DMS153 treated with DMSO at 0.1 percent for 48 hours (cell line): ENCODE data around the gene VENTX.
"Not testable (repeated sequence)": the region's sequence is repeated elsewhere in the genome, so short reads cannot be mapped to it uniquely, and the experiment has no call there.

Experiments
- DNase-seq: peaks from one replicate; lab custom pipeline; 2025; ENCODE audit not compliant: unreplicated experiment; lab: John Stamatoyannopoulos, UW

The VENTX gene

GRCh38 chr10:133254421-133255120 is 16.9 kb downstream of the VENTX start:
- no peak for DNase-seq

- DNase-seq: no peak
These were observed 17.7 kb downstream of the VENTX start for GRCh38 chr10:133255323-133255722.

GRCh38 chr10:133257489-133258065 is 19.9 kb downstream of the VENTX start:
- DNase-seq: no peak

- DNase-seq: peak; percentile 50
These were observed 20.6 kb downstream of the VENTX start for GRCh38 chr10:133258066-133258817.

- DNase-seq: no peak
These were observed 21.4 kb downstream of the VENTX start for GRCh38 chr10:133258818-133259601.

DNA sequence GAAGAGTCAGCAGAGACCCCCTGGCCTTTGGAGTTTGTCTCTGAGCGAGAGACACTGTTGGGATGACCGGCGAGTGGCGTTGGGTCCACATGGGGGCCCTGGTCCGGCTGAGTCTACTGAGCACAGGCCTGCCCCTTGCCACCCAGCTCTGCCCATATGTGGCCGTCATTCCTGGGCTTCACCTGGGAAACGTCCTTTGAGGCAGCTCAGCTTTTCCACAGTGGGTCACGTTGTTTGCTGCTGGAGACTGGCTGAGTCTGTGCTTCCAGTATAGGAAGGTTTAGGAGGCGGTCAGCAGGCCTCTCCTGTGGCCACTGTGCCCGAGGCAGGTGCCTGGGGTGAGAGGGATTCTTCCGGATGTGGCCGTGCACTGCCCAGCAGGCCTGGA is 21.9 kb downstream of the VENTX start:
- DNase-seq: no peak

- DNase-seq: peak; percentile 51
These were observed 23.5 kb downstream of the VENTX start for GRCh38 chr10:133260895-133261725.

DNA sequence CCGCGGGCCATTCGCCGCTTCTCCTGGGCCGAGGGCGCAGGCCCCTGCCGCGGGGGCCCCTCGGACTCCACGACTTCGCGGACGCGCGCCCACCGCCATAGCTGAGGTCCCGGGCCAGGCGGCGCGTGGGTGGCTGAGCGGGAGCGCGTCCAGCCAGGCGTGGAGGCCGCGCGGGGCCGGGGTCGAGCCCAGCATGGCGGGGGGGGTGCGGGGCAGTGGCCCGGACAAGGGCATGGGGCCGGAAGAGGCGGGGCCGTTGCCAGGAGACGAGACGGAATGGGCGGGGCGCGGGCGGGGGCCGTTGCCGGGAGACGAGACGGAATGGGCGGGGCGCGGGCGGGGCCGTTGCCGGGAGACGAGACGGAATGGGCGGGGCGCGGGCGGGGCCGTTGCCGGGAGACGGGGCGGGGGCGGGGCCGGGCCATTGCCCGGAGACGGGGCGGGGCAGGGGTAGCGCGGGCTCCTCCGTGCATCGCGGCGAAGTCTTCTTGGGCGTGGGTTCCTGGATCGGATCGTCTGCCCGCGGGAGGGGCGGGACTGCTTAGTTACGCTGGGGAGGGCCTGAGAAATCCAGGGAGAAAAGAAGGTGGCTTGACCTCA is 24.2 kb downstream of the VENTX start:
- no peak for DNase-seq

DNA sequence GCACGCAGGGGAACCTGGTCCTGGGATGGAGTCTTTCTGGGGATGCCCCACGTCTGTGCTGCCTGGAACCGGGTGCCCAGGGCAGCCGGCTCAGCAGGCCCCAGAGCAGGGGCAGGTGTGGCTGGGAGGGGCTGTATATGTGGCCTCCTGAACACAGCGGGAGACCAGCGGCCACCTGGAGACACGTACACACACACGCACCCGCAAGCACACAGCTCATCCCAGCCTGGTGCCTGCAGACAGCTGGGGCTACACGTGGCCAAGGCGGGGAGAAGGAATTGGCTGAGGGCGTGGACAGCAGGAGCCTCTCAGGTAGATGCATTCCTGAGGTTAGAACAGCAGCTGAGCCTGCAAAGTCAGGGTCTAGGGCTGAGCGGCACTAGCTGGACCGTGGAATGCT is 25.0 kb downstream of the VENTX start:
- DNase-seq: no peak

- no peak for DNase-seq
These were observed 26.0 kb downstream of the VENTX start for GRCh38 chr10:133263674-133264073.

DNA sequence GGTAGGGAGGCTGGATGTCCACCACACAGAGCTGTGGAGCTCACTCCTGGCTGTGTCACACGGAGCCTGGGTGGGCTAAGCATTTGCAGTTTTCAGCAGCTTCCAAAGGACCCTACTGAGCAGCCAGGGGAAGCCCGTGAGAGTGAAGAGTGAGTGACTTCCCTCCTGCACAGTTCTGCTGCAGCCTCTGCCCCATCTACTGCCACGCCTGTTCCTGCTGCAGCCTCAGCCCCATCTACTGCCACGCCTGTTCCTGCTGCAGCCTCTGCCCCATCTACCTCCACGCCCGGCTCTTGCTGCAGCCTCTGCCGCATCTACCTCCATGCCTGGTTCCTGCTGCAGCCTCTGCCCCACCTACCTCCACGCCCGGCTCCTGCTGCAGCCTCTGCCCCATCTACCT is 26.8 kb downstream of the VENTX start:
- no peak for DNase-seq

GRCh38 chr10:133265052-133265451 is 27.4 kb downstream of the VENTX start:
- not testable (repeated sequence) for DNase-seq

GRCh38 chr10:133266056-133266795 is 28.6 kb downstream of the VENTX start:
- DNase-seq: no peak

GRCh38 chr10:133267293-133267692 is 29.6 kb downstream of the VENTX start:
- DNase-seq: no peak

- DNase-seq: no peak
These were observed 30.2 kb downstream of the VENTX start for GRCh38 chr10:133267829-133268228.

- no peak for DNase-seq
These were observed 30.9 kb downstream of the VENTX start for GRCh38 chr10:133268532-133268931.

DNA sequence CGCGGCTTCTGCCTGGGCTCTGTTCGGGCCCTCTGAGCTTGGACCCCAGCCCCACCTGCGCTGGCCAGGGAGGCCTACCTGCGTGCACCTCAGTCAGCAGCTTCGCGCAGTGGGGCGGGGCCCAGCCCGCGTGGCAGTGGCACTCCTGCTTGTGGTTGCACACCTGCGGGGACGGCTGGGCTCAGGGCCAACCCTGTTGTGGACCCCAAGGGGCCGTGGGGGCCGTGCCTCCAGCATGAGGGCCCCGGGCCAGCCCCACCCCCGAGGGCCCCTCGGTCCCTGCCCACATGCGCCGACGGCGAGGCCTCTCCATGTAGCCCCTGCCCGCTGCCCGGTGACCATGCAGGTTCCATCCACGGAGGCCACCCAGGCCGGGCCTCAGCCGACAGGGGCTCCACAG is 31.7 kb downstream of the VENTX start:
- DNase-seq: no peak

- DNase-seq: no peak
These were observed 32.5 kb downstream of the VENTX start for GRCh38 chr10:133270204-133270603.

DNA sequence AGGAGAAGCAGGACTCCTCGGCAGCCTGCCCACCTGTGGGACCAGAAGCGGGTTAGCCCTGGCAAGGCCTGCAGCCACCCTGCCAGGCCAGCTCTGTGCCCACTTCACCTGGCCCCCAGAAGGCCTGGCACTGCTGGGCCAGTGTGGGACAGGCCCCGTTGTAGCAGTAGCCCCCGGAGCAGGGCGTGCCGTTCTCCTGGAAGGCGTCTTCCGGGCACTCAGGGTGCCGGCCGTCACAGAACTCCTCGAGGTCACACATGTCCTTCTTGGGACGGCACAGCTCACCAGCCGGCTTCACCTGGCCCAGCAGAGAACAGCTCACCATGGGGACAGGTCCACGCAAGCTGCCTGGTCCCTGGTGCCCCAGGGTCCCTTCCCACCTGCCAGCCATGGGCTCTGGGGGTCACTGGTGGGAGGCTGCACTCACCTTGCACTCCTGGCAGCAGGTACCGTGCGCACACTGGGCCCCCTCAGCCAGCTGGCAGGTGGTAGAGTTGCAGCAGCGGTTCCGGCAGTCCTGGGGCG is 33.2 kb downstream of the VENTX start:
- DNase-seq: no peak
